GM12878 (cell line): ENCODE measurements around the gene LEKR1. TPM values are rescaled to one million over a fixed set of nuclear protein-coding genes. Genes with fewer than 3 reads are reported as not detected.

Experiments used
- ASH2L ChIP-seq: fragments of 300-600, 200-600 bp; sonication (generic); IDR thresholded peaks from 2 replicates; pipeline ENCODE4 v1.6.1; 2017; ENCODE audit warnings: low read depth, mild to moderate bottlenecking, borderline replicate concordance
- BCL11A ChIP-seq: IDR thresholded peaks from 2 replicates; pipeline ENCODE4 v1.6.1; 2011; ENCODE audit warnings: low read depth, low read length
- BCL3 ChIP-seq: IDR thresholded peaks from 2 replicates; pipeline ENCODE4 v1.6.1; 2011; ENCODE audit warnings: borderline replicate concordance, low read depth, mild to moderate bottlenecking, moderate library complexity, low read length; ENCODE audit not compliant: insufficient read depth, poor library complexity, severe bottlenecking
- BHLHE40 ChIP-seq, 2 experiments: fragments of 450-650 bp in 1 of 2; IDR thresholded peaks; 2 replicates each; pipeline ENCODE4 v1.6.1; 2011 to 2017; ENCODE audit warnings: low read depth in 2 of 2, borderline replicate concordance in 1 of 2, improper control_type of control experiment in 1 of 2, low read length in 1 of 2, mild to moderate bottlenecking in 1 of 2
- E2F8 ChIP-seq: fragments of 450-650 bp; IDR thresholded peaks from 2 replicates; pipeline ENCODE4 v1.6.1; 2018; ENCODE audit warnings: mild to moderate bottlenecking, low read depth, moderate library complexity; ENCODE audit not compliant: partially characterized antibody
- E4F1 ChIP-seq: fragments of 450-650 bp; IDR thresholded peaks from 2 replicates; pipeline ENCODE4 v1.6.1; 2018; ENCODE audit warnings: borderline replicate concordance, mild to moderate bottlenecking; ENCODE audit not compliant: partially characterized antibody
- IKZF1 ChIP-seq: fragments of 450-650 bp; conservative IDR thresholded peaks from 2 replicates; pipeline ENCODE4 v1.6.1; 2017; ENCODE audit warnings: antibody characterized with exemption, mild to moderate bottlenecking
- MEF2B ChIP-seq: fragments of 450-650 bp; IDR thresholded peaks from 2 replicates; pipeline ENCODE4 v1.6.1; 2018; ENCODE audit warnings: mild to moderate bottlenecking, moderate library complexity; ENCODE audit not compliant: partially characterized antibody, poor library complexity, severe bottlenecking
- MTA3 ChIP-seq: IDR thresholded peaks from 2 replicates; pipeline ENCODE4 v1.6.1; 2012; ENCODE audit warnings: low read length, inconsistent platforms, borderline replicate concordance
- PML ChIP-seq: IDR thresholded peaks from 2 replicates; pipeline ENCODE4 v1.6.1; 2012; ENCODE audit warnings: low read length, inconsistent platforms
- POLR2AphosphoS2 ChIP-seq: IDR thresholded peaks from 2 replicates; pipeline ENCODE4 v1.6.1; 2011; ENCODE audit warnings: low read depth, mild to moderate bottlenecking, low read length, improper control_type of control experiment, moderate library complexity
- RCOR1 ChIP-seq: conservative IDR thresholded peaks from 2 replicates; pipeline ENCODE4 v1.6.1; 2012; ENCODE audit warnings: low read depth, low read length, improper control_type of control experiment
- REST ChIP-seq: IDR thresholded peaks from 2 replicates; pipeline ENCODE4 v1.6.1; 2012; ENCODE audit warnings: mild to moderate bottlenecking, low read depth, low read length
- TCF12 ChIP-seq: IDR thresholded peaks from 2 replicates; pipeline ENCODE4 v1.6.1; 2011; ENCODE audit warnings: low read depth, mild to moderate bottlenecking, low read length
- ZNF207 ChIP-seq: fragments of 450-650 bp; IDR thresholded peaks from 2 replicates; pipeline ENCODE4 v1.6.1; 2014; ENCODE audit warnings: antibody characterized with exemption, mild to moderate bottlenecking, borderline replicate concordance
- ZNF217 ChIP-seq: fragments of 450-650 bp; IDR thresholded peaks from 2 replicates; pipeline ENCODE4 v1.6.1; 2017; ENCODE audit warnings: antibody characterized with exemption, mild to moderate bottlenecking
- ZSCAN29 ChIP-seq: fragments of 450-650 bp; IDR thresholded peaks from 2 replicates; pipeline ENCODE4 v1.6.1; 2017; ENCODE audit warnings: mild to moderate bottlenecking, moderate library complexity
- polyA plus RNA-seq, 11 experiments: library from polyadenylated mRNA; depleted of rRNA in 4 of 11; unstranded in 6 of 11; stranded (reverse) in 5 of 11; fragments of >200 nt; fragmentation: Nextera tagmentation in 4 of 11; fragmentation: Illumina TruSeq in 1 of 11; extraction: Ambion mirVana in 4 of 11; extraction: Trizol in 1 of 11; gene quantifications; 1 replicate in 1 of 11; 2 replicates in 10 of 11; pipeline versions ENCODE4 v1.2.1 to v1.2.3, GENCODE V29; 2011 to 2016; ENCODE audit warnings: inconsistent platforms in 2 of 11, missing spikeins in 2 of 11, low read depth in 1 of 11
- total RNA-seq, 4 experiments: library from RNA; depleted of rRNA in 3 of 4; stranded (reverse); fragments of >200 nt in 3 of 4; fragmentation: Illumina TruSeq in 1 of 4; extraction: Trizol in 1 of 4; gene quantifications; 2 replicates each; pipeline versions ENCODE4 v1.2.1 to v1.2.3, GENCODE V29; 2013 to 2021

Gene LEKR1
- total and polyA plus RNA-seq, 10 of the 15 experiments (the other 5 are each of a cell fraction or from before 2014, with no cell fraction given): 0.48 to 3.2 (median 1.3) TPM

- TF ChIP-seq RCOR1 (no peak), IKZF1 (peak; percentile 85), BHLHE40 (IDR thresholded peaks at IDR 0.05; ENCODE audit: borderline replicate concordance in 1 of 2, low read depth in 2 of 2, low read length in 1 of 2) (peak; percentile 87 to 89), E2F8 (peak; percentile 12), BCL11A (peak; percentile 70; the same call in 1 of the 2 replicates), MTA3 (peak; percentile 89; the same call in 1 of the 2 replicates), MEF2B (no peak), POLR2AphosphoS2 (no peak; the same call in 1 of the 2 replicates), REST (no peak), ZNF207 (no peak), ZNF217 (no peak), E4F1 (no peak), ASH2L (no peak), BCL3 (peak; percentile 70), ZSCAN29 (0 out of 2 replicates have a peak, but pooled peaks have one; percentile 36), TCF12 (0 out of 2 replicates have a peak, but pooled peaks have one; percentile 55), PML (peak; percentile 57; the same call in 1 of the 2 replicates)
Measured at GRCh38 chr3:157089455-157090221, 263.5 kb downstream of the LEKR1 start (continued).
